HEK293 (cell line): ENCODE data around the gene INKA2.

Source experiments
- CTCF ChIA-PET: fragments of 350-600 bp; formaldehyde crosslinking; extraction: SDS; loops from one replicate; lab custom pipeline; 2021; ENCODE audit warnings: antibody characterized with exemption; lab: Yijun Ruan, JAX
- POLR2A ChIA-PET: fragments of 300-600 bp; formaldehyde crosslinking; extraction: SDS; loops from one replicate; lab custom pipeline; 2020; ENCODE audit warnings: antibody characterized with exemption, inconsistent platforms; lab: Yijun Ruan, JAX
- H3K27ac ChIP-seq: fragments of 200-500 bp; sonication (Bioruptor generic); 2 replicates; pipeline ENCODE4 v1.5.1; 2014; ENCODE audit warnings: low read depth, low read length, control low read depth, inconsistent platforms; ENCODE audit errors: extremely low read depth
- H3K36me3 ChIP-seq, 2 experiments: fragments of 200-500 bp in 1 of 2; sonication (Bioruptor generic) in 1 of 2; 1 replicate in 1 of 2; 2 replicates in 1 of 2; pipeline ENCODE4 v1.5.1; 2014 to 2017; ENCODE audit warnings: inconsistent platforms in 2 of 2, low read length in 2 of 2; ENCODE audit not compliant: control insufficient read depth in 2 of 2, insufficient read depth in 1 of 2
- H3K4me1 ChIP-seq: fragments of 200-500 bp; sonication (Bioruptor generic); 2 replicates; pipeline ENCODE4 v1.5.1; 2014; ENCODE audit warnings: mild to moderate bottlenecking, low read length, inconsistent platforms; ENCODE audit not compliant: control insufficient read depth, insufficient read depth
- H3K4me3 ChIP-seq: 2 replicates; pipeline ENCODE4 v1.5.1; 2011; ENCODE audit warnings: low read depth, mild to moderate bottlenecking, control low read depth, low read length, moderate library complexity
- H3K9me3 ChIP-seq: fragments of 200-500 bp; sonication (Bioruptor generic); 2 replicates; pipeline ENCODE4 v1.5.1; 2014; ENCODE audit warnings: low read depth, low read length, inconsistent platforms; ENCODE audit not compliant: control insufficient read depth, insufficient read depth
- BCL11A ChIP-seq: fragments of 450-650 bp; formaldehyde crosslinking; IDR thresholded peaks from 2 replicates; pipeline ENCODE4 v1.5.1; 2016; ENCODE audit warnings: low read depth, missing biosample characterization, missing genetic modification characterization
- SP2 ChIP-seq: fragments of 450-650 bp; formaldehyde crosslinking; IDR thresholded peaks from 2 replicates; pipeline ENCODE4 v1.5.1; 2016; ENCODE audit warnings: missing biosample characterization, missing genetic modification characterization
- SP7 ChIP-seq: fragments of 450-650 bp; formaldehyde crosslinking; IDR thresholded peaks from 2 replicates; pipeline ENCODE4 v1.5.1; 2016; ENCODE audit warnings: missing biosample characterization, missing genetic modification characterization
- TSHZ1 ChIP-seq: fragments of 450-650 bp; formaldehyde crosslinking; IDR thresholded peaks from 2 replicates; pipeline ENCODE4 v1.5.1; 2016; ENCODE audit warnings: missing biosample characterization, missing genetic modification characterization, borderline replicate concordance
- ZBTB11 ChIP-seq: fragments of 450-650 bp; formaldehyde crosslinking; conservative IDR thresholded peaks from 2 replicates; pipeline ENCODE4 v1.5.1; 2016; ENCODE audit warnings: low read depth, missing biosample characterization, missing genetic modification characterization
- ZBTB44 ChIP-seq: fragments of 450-650 bp; IDR thresholded peaks from 2 replicates; pipeline ENCODE4 v1.5.1; 2018; ENCODE audit warnings: missing biosample characterization, mild to moderate bottlenecking, missing genetic modification characterization
- ZBTB8A ChIP-seq: fragments of 450-650 bp; formaldehyde crosslinking; IDR thresholded peaks from 2 replicates; pipeline ENCODE4 v1.5.1; 2016; ENCODE audit warnings: missing biosample characterization, missing genetic modification characterization
- ZNF184 ChIP-seq: fragments of 450-650 bp; IDR thresholded peaks from 2 replicates; pipeline ENCODE4 v1.5.1; 2018; ENCODE audit warnings: missing biosample characterization, mild to moderate bottlenecking, missing genetic modification characterization
- ZNF2 ChIP-seq: fragments of 450-650 bp; formaldehyde crosslinking; IDR thresholded peaks from 2 replicates; pipeline ENCODE4 v1.5.1; 2016; ENCODE audit warnings: missing biosample characterization, missing genetic modification characterization
- ZNF302 ChIP-seq: fragments of 450-650 bp; formaldehyde crosslinking; IDR thresholded peaks from 2 replicates; pipeline ENCODE4 v1.5.1; 2016; ENCODE audit warnings: missing biosample characterization, missing genetic modification characterization, low read depth
- ZNF518A ChIP-seq: fragments of 450-650 bp; formaldehyde crosslinking; conservative IDR thresholded peaks from 2 replicates; pipeline ENCODE4 v1.5.1; 2016; ENCODE audit warnings: low read depth, missing biosample characterization, missing genetic modification characterization
- ZNF621 ChIP-seq: fragments of 450-650 bp; formaldehyde crosslinking; IDR thresholded peaks from 2 replicates; pipeline ENCODE4 v1.5.1; 2017; ENCODE audit warnings: missing biosample characterization, missing genetic modification characterization
- ZNF654 ChIP-seq: fragments of 450-650 bp; formaldehyde crosslinking; IDR thresholded peaks from 2 replicates; pipeline ENCODE4 v1.5.1; 2016; ENCODE audit warnings: low read depth, missing biosample characterization, missing genetic modification characterization
- ZNF660 ChIP-seq: fragments of 450-650 bp; IDR thresholded peaks from 2 replicates; pipeline ENCODE4 v1.5.1; 2018; ENCODE audit warnings: missing biosample characterization, mild to moderate bottlenecking, missing genetic modification characterization
- ZSCAN4 ChIP-seq: fragments of 450-650 bp; formaldehyde crosslinking; IDR thresholded peaks from 2 replicates; pipeline ENCODE4 v1.5.1; 2017; ENCODE audit warnings: missing biosample characterization, missing genetic modification characterization
- TF ChIP-seq, protein P1 (sequence below): fragments of 450-650 bp; formaldehyde crosslinking; IDR thresholded peaks from 2 replicates; pipeline ENCODE4 v1.5.1; 2016; ENCODE audit warnings: missing biosample characterization, missing genetic modification characterization

INKA2 gene

DNA sequence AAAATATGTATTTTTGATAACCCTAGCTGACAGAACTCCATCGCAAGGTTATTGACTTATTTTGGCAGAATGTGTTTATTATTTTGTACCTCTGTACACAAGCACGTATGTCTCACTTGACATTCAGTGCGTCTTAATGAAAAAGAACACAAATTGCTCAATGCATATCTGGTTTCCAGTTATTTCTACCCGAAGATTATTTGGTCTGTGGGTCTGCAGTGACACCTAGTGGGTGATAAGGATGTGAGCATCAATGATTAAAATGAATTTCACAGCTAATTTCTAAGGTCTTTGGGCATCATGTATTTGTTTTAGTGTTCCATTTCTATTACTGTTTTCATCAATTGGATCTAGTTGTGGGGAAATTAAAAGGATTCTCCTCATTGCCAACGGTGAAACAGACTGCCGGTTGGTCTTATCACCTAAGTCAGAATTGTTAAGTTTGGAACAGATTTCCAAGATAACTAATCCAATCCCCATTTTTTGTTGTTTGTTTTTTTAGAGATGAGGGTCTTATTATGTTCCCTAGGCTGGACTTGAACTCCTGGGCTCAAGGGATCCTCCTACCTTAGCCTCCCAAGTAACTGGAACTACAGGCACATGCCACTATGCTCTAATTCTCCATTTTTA lies 30.4 kb upstream of the INKA2 start:
- ChIA-PET POLR2A (interaction anchor here (0.9 kb wide), 1 partner anchor 262 kb away, joined by 3 read pairs; no protein-coding TSS in a partner anchor), CTCF (interaction anchor here (0.6 to 5.3 kb wide), 23 partner anchors 9 to 546 kb away, joined by 3 to 83 read pairs (median 4); partner anchors contain the start of genes DDX20, INKA2 and OVGP1)
- H3K4me1 ChIP-seq: no peaks in the 10 kb centered on the region
- TF ChIP-seq ZSCAN4 (tag by site-specific recombination) (no peak), ZNF302 (tag by site-specific recombination) (no peak), TSHZ1 (tag by site-specific recombination) (no peak), SP2 (no peak), ZNF621 (tag by site-specific recombination) (no peak), ZBTB8A (tag by site-specific recombination) (no peak), ZNF654 (tag by site-specific recombination) (peak; percentile 93), SP7 (tag by site-specific recombination) (no peak), ZNF2 (tag by site-specific recombination) (0 out of 2 replicates have a peak, but pooled peaks have one; percentile 24), ZNF660 (tag by site-specific recombination) (peak; percentile 64), ZNF184 (tag by site-specific recombination) (0 out of 2 replicates have a peak, but pooled peaks have one; percentile 24)
- TF ChIP-seq, protein P1, sequence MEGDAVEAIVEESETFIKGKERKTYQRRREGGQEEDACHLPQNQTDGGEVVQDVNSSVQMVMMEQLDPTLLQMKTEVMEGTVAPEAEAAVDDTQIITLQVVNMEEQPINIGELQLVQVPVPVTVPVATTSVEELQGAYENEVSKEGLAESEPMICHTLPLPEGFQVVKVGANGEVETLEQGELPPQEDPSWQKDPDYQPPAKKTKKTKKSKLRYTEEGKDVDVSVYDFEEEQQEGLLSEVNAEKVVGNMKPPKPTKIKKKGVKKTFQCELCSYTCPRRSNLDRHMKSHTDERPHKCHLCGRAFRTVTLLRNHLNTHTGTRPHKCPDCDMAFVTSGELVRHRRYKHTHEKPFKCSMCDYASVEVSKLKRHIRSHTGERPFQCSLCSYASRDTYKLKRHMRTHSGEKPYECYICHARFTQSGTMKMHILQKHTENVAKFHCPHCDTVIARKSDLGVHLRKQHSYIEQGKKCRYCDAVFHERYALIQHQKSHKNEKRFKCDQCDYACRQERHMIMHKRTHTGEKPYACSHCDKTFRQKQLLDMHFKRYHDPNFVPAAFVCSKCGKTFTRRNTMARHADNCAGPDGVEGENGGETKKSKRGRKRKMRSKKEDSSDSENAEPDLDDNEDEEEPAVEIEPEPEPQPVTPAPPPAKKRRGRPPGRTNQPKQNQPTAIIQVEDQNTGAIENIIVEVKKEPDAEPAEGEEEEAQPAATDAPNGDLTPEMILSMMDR (tag by site-specific recombination): peak; percentile 54
- H3K9me3 ChIP-seq: no peaks in the 10 kb centered on the region
- H3K36me3 ChIP-seq: peaks cover 3 to 50% of the 10 kb centered on the region in 2 experiments; a peak in 2 of 3 replicates
- H3K4me3 ChIP-seq: no peak overlapping the region
- no peak overlapping the region for H3K27ac ChIP-seq

DNA sequence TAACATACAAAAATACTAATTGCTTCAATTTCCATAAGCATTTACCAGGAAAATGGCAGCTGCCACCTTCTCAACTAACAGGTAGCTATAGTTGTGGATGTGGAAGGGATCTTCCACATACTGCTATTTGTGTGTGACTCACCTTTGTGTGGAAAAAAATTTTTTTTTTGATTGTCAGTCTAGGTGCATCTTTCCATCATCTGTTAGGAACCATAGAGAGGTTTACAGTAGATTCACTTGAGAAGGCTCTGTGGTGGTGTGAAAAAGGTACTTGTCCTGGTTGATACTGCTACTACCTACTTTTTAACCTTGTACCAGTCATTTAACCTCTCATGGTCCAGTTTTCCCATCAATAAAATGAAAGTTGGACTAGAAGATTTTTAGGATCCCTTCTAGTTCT lies 29.4 kb upstream of the INKA2 start:
- POLR2A ChIA-PET: interaction anchor here (1.0 kb wide), 1 partner anchor 29 kb away, joined by 3 read pairs; the partner anchor contains the start of gene INKA2
- Histone ChIP-seq H3K27ac (no peak overlapping the region), H3K4me1 (no peaks in the 10 kb centered on the region), H3K36me3 (peaks cover 7 to 61% of the 10 kb centered on the region in 2 experiments), H3K9me3 (no peaks in the 10 kb centered on the region), H3K4me3 (no peak overlapping the region)
- CTCF ChIA-PET: interaction anchor here (0.6 to 5.3 kb wide), 16 partner anchors 13 to 843 kb away, joined by 3 to 83 read pairs (median 4); partner anchors contain the start of genes DDX20 and OVGP1
- TF ChIP-seq ZNF518A (no peak), ZBTB11 (tag by site-specific recombination) (no peak), BCL11A (tag by site-specific recombination) (no peak), ZBTB44 (no peak)
